ENCODE results near the gene KRTAP5-1. TPM values are rescaled to one million over a fixed set of nuclear protein-coding genes. Genes with fewer than 3 reads are reported as not detected.

Gene KRTAP5-1
- total and polyA plus RNA-seq, 4 donors, result not detected

- ATAC-seq (ENCODE audit: insufficient read depth, low FRiP score) (no peak), DNase-seq (peak in 1 of 3 donors; percentile 24)
- Histone ChIP-seq H3K36me3 (ENCODE audit: control insufficient read depth in 4 of 4, insufficient read depth in 4 of 4, low read length in 4 of 4) (peaks cover 0 to 11% (median 0%) of the 10 kb centered on the region in 4 donors), H3K27ac (ENCODE audit: low read depth in 1 of 2, low read length in 1 of 2) (no peak overlapping the region), H3K9ac (ENCODE audit: insufficient read depth in 1 of 2, low read length in 2 of 2) (no peak overlapping the region), H3K4me1 (ENCODE audit: control insufficient read depth in 5 of 5, insufficient read depth in 5 of 5, low read length in 5 of 5) (peaks cover 0 to 9% (median 0%) of the 10 kb centered on the region in 5 donors), H3K27me3 (ENCODE audit: control insufficient read depth in 3 of 3, insufficient read depth in 3 of 3, low read length in 2 of 3) (peaks cover 0 to 25% (median 9%) of the 10 kb centered on the region in 3 donors), H3K4me3 (no peak overlapping the region), H3K9me3 (ENCODE audit: control insufficient read depth in 4 of 4, insufficient read depth in 3 of 4, low read length in 3 of 4) (no peaks in the 10 kb centered on the region)
- TF ChIP-seq CTCF (IDR thresholded peaks at IDR 0.05; ENCODE audit: control extremely low read depth, extremely low read depth), result no peak
- 51 to 65% methylated on average over 10 to 13 of the region's 13 CpGs for WGBS, 2 donors
Measured at GRCh38 chr11:1568441-1568911, 16.6 kb downstream of the KRTAP5-1 start.

- peak in 1 of 3 donors; percentile 9 for DNase-seq
- Histone ChIP-seq H3K4me3 (no peak overlapping the region), H3K27me3 (ENCODE audit: control insufficient read depth in 3 of 3, insufficient read depth in 3 of 3, low read length in 2 of 3) (peaks cover 0 to 19% (median 6%) of the 10 kb centered on the region in 3 donors), H3K27ac (ENCODE audit: low read depth in 1 of 2, low read length in 1 of 2) (no peak overlapping the region), H3K36me3 (ENCODE audit: control insufficient read depth in 4 of 4, insufficient read depth in 4 of 4, low read length in 4 of 4) (peaks cover 0 to 14% (median 0%) of the 10 kb centered on the region in 4 donors), H3K4me1 (ENCODE audit: control insufficient read depth in 5 of 5, insufficient read depth in 5 of 5, low read length in 5 of 5) (peaks cover 0 to 9% (median 0%) of the 10 kb centered on the region in 5 donors), H3K9ac (ENCODE audit: insufficient read depth in 1 of 2, low read length in 2 of 2) (no peak overlapping the region), H3K9me3 (ENCODE audit: control insufficient read depth in 4 of 4, insufficient read depth in 3 of 4, low read length in 3 of 4) (no peaks in the 10 kb centered on the region)
- WGBS, 2 donors, result 76 to 84% methylated on average over 7 of the region's 7 CpGs
- TF ChIP-seq CTCF (IDR thresholded peaks at IDR 0.05; ENCODE audit: control extremely low read depth, extremely low read depth), result no peak
- ATAC-seq (ENCODE audit: insufficient read depth, low FRiP score), result no peak
Measured at GRCh38 chr11:1567721-1568100, 17.4 kb downstream of the KRTAP5-1 start.

GRCh38 chr11:1567052-1567720 is 17.9 kb downstream of the KRTAP5-1 start:
- no peak for ATAC-seq (ENCODE audit: insufficient read depth, low FRiP score)

More at GRCh38 chr11:1567052-1567720, 17.9 kb downstream of the KRTAP5-1 start:
- peak in 1 of 3 donors; percentile 6 for DNase-seq
- no peak overlapping the region for H3K9ac ChIP-seq (ENCODE audit: insufficient read depth in 1 of 2, low read length in 2 of 2)
- H3K4me1 ChIP-seq (ENCODE audit: control insufficient read depth in 5 of 5, insufficient read depth in 5 of 5, low read length in 5 of 5), result peaks cover 0 to 9% (median 0%) of the 10 kb centered on the region in 5 donors
- no peak overlapping the region for H3K27ac ChIP-seq (ENCODE audit: low read depth in 1 of 2, low read length in 1 of 2)
- peaks cover 0 to 19% (median 6%) of the 10 kb centered on the region in 3 donors for H3K27me3 ChIP-seq (ENCODE audit: control insufficient read depth in 3 of 3, insufficient read depth in 3 of 3, low read length in 2 of 3)
- H3K9me3 ChIP-seq (ENCODE audit: control insufficient read depth in 4 of 4, insufficient read depth in 3 of 4, low read length in 3 of 4), result no peaks in the 10 kb centered on the region
- TF ChIP-seq CTCF (IDR thresholded peaks at IDR 0.05; ENCODE audit: control extremely low read depth, extremely low read depth), result no peak
- H3K36me3 ChIP-seq (ENCODE audit: control insufficient read depth in 4 of 4, insufficient read depth in 4 of 4, low read length in 4 of 4), result peaks cover 0 to 15% (median 0%) of the 10 kb centered on the region in 4 donors
- H3K4me3 ChIP-seq, result no peak overlapping the region
- 76 to 80% methylated on average over 13 of the region's 13 CpGs for WGBS, 2 donors

Measured in lung (tissue), 12 donors.